Activated naive CD8-positive, alpha-beta T cell (primary cell): ENCODE measurements around the gene BPIFB4.

Experiments used
- H3K27ac Mint-ChIP-seq: one replicate; pipeline ENCODE4 v1.8.0; 2021; ENCODE audit warnings: mixed read lengths
- H3K27me3 Mint-ChIP-seq: one replicate; pipeline ENCODE4 v1.8.0; 2021; ENCODE audit warnings: mixed read lengths
- H3K36me3 Mint-ChIP-seq: one replicate; pipeline ENCODE4 v1.8.0; 2021; ENCODE audit warnings: mixed read lengths
- H3K4me1 Mint-ChIP-seq: one replicate; pipeline ENCODE4 v1.8.0; 2021; ENCODE audit warnings: low read depth, mixed read lengths
- H3K4me3 Mint-ChIP-seq: one replicate; pipeline ENCODE4 v1.8.0; 2021; ENCODE audit warnings: mild to moderate bottlenecking, mixed read lengths
- H3K9me3 Mint-ChIP-seq: one replicate; pipeline ENCODE4 v1.8.0; 2021; ENCODE audit warnings: low read depth, mixed read lengths

BPIFB4 gene

GRCh38 chr20:33133373-33133941 lies 54.0 kb downstream of the BPIFB4 start:
- no peak overlapping the region for H3K4me3 Mint-ChIP-seq
- H3K27ac Mint-ChIP-seq = no peak overlapping the region
- H3K36me3 Mint-ChIP-seq = no peaks in the 10 kb centered on the region
- no peaks in the 10 kb centered on the region for H3K27me3 Mint-ChIP-seq
- peaks cover 5% of the 10 kb centered on the region for H3K9me3 Mint-ChIP-seq
- H3K4me1 Mint-ChIP-seq = no peaks in the 10 kb centered on the region

GRCh38 chr20:33137195-33137594 lies 57.8 kb downstream of the BPIFB4 start:
- Mint-ChIP-seq H3K36me3 (no peaks in the 10 kb centered on the region), H3K9me3 (peaks cover 5% of the 10 kb centered on the region), H3K4me1 (no peaks in the 10 kb centered on the region), H3K4me3 (no peak overlapping the region), H3K27ac (no peak overlapping the region), H3K27me3 (no peaks in the 10 kb centered on the region)

GRCh38 chr20:33139467-33139866 lies 60.0 kb downstream of the BPIFB4 start:
- Mint-ChIP-seq H3K9me3 (peaks cover 5% of the 10 kb centered on the region), H3K4me3 (no peak overlapping the region), H3K4me1 (no peaks in the 10 kb centered on the region), H3K27me3 (no peaks in the 10 kb centered on the region), H3K27ac (no peak overlapping the region), H3K36me3 (no peaks in the 10 kb centered on the region)

GRCh38 chr20:33145521-33145920 lies 66.1 kb downstream of the BPIFB4 start:
- H3K27me3 Mint-ChIP-seq = peaks cover 16% of the 10 kb centered on the region
- no peaks in the 10 kb centered on the region for H3K4me1 Mint-ChIP-seq
- no peak overlapping the region for H3K4me3 Mint-ChIP-seq
- no peaks in the 10 kb centered on the region for H3K9me3 Mint-ChIP-seq
- no peak overlapping the region for H3K27ac Mint-ChIP-seq
- no peaks in the 10 kb centered on the region for H3K36me3 Mint-ChIP-seq

- H3K4me3 Mint-ChIP-seq = no peak overlapping the region
- peaks cover 16% of the 10 kb centered on the region for H3K27me3 Mint-ChIP-seq
- H3K9me3 Mint-ChIP-seq = no peaks in the 10 kb centered on the region
- no peaks in the 10 kb centered on the region for H3K4me1 Mint-ChIP-seq
- no peaks in the 10 kb centered on the region for H3K36me3 Mint-ChIP-seq
- no peak overlapping the region for H3K27ac Mint-ChIP-seq
These were observed 67.9 kb downstream of the BPIFB4 start for GRCh38 chr20:33147299-33147698.

- Mint-ChIP-seq H3K27ac (no peak overlapping the region), H3K36me3 (no peaks in the 10 kb centered on the region), H3K27me3 (peaks cover 19% of the 10 kb centered on the region), H3K4me1 (no peaks in the 10 kb centered on the region), H3K4me3 (no peak overlapping the region), H3K9me3 (no peaks in the 10 kb centered on the region)
These were observed 68.6 kb downstream of the BPIFB4 start for GRCh38 chr20:33148040-33148439.

- Mint-ChIP-seq H3K27ac (no peak overlapping the region), H3K4me1 (no peaks in the 10 kb centered on the region), H3K36me3 (no peaks in the 10 kb centered on the region), H3K4me3 (no peak overlapping the region), H3K9me3 (no peaks in the 10 kb centered on the region), H3K27me3 (peaks cover 15% of the 10 kb centered on the region)
These were observed 74.8 kb downstream of the BPIFB4 start for GRCh38 chr20:33154252-33154651.

GRCh38 chr20:33158637-33159385 lies 79.4 kb downstream of the BPIFB4 start:
- Mint-ChIP-seq H3K4me1 (no peaks in the 10 kb centered on the region), H3K27ac (no peak overlapping the region), H3K36me3 (no peaks in the 10 kb centered on the region), H3K4me3 (no peak overlapping the region), H3K9me3 (no peaks in the 10 kb centered on the region), H3K27me3 (peaks cover 6% of the 10 kb centered on the region)

GRCh38 chr20:33159713-33160112 lies 80.3 kb downstream of the BPIFB4 start:
- Mint-ChIP-seq H3K36me3 (no peaks in the 10 kb centered on the region), H3K4me1 (no peaks in the 10 kb centered on the region), H3K4me3 (no peak overlapping the region), H3K27ac (no peak overlapping the region), H3K9me3 (no peaks in the 10 kb centered on the region), H3K27me3 (peaks cover 3% of the 10 kb centered on the region)

GRCh38 chr20:33160681-33161080 lies 81.2 kb downstream of the BPIFB4 start:
- Mint-ChIP-seq H3K4me1 (no peaks in the 10 kb centered on the region), H3K27ac (no peak overlapping the region), H3K36me3 (no peaks in the 10 kb centered on the region), H3K27me3 (peaks cover 3% of the 10 kb centered on the region), H3K9me3 (no peaks in the 10 kb centered on the region), H3K4me3 (no peak overlapping the region)
